NCI-H1092 (cell line): ENCODE measurements around the gene LARP4.
"Not testable (repeated sequence)": the region's sequence is repeated elsewhere in the genome, so short reads cannot be mapped to it uniquely, and the experiment has no call there.

Source experiments
- DNase-seq: peaks from one replicate; lab custom pipeline; 2025; lab: John Stamatoyannopoulos, UW

LARP4 gene

GRCh38 chr12:50483488-50483887 lies 82.8 kb downstream of the LARP4 start:
- DNase-seq = no peak

GRCh38 chr12:50488801-50489200 lies 88.1 kb downstream of the LARP4 start:
- DNase-seq = no peak

- not testable (repeated sequence) for DNase-seq
Measured at GRCh38 chr12:50498119-50498518, 97.4 kb downstream of the LARP4 start.

GRCh38 chr12:50504798-50505674 lies 104.4 kb downstream of the LARP4 start, which contains the start of gene DIP2B:
TSS of gene DIP2B (plus strand) at chr12:50504985. CDS start at chr12:50505141, 156 bp downstream.
- DNase-seq = peak; percentile 70

- no peak for DNase-seq
Measured at GRCh38 chr12:50505675-50506530, 105.2 kb downstream of the LARP4 start.

- no peak for DNase-seq
Measured at GRCh38 chr12:50506753-50507473, 106.2 kb downstream of the LARP4 start.

- no peak for DNase-seq
Measured at GRCh38 chr12:50507474-50507838, 106.8 kb downstream of the LARP4 start.

GRCh38 chr12:50507930-50508329 lies 107.2 kb downstream of the LARP4 start:
- DNase-seq = no peak

- no peak for DNase-seq
Measured at GRCh38 chr12:50508414-50508813, 107.7 kb downstream of the LARP4 start.

- DNase-seq = no peak
Measured at GRCh38 chr12:50508970-50509663, 108.4 kb downstream of the LARP4 start.

GRCh38 chr12:50514526-50515276 lies 114.0 kb downstream of the LARP4 start:
- no peak for DNase-seq

- DNase-seq = no peak
Measured at GRCh38 chr12:50515587-50515986, 114.9 kb downstream of the LARP4 start.

- DNase-seq = no peak
Measured at GRCh38 chr12:50517421-50518048, 116.8 kb downstream of the LARP4 start.

GRCh38 chr12:50518090-50518489 lies 117.4 kb downstream of the LARP4 start:
- no peak for DNase-seq

- no peak for DNase-seq
Measured at GRCh38 chr12:50519353-50519752, 118.7 kb downstream of the LARP4 start.

GRCh38 chr12:50520416-50521207 lies 119.9 kb downstream of the LARP4 start:
- DNase-seq = no peak

- DNase-seq = not testable (repeated sequence)
Measured at GRCh38 chr12:50521781-50522180, 121.1 kb downstream of the LARP4 start.

- DNase-seq = no peak
Measured at GRCh38 chr12:50523772-50524171, 123.1 kb downstream of the LARP4 start.

GRCh38 chr12:50524621-50525020 lies 123.9 kb downstream of the LARP4 start:
- no peak for DNase-seq

- DNase-seq = no peak
Measured at GRCh38 chr12:50525422-50525821, 124.7 kb downstream of the LARP4 start.
